Prostate gland (tissue), 2 donors: ENCODE measurements around the gene SNAPC2.

Experiments used
- CTCF ChIP-seq, 4 experiments: fragments of 200-600 bp in 2 of 4; fragments of 450-650 bp in 2 of 4; sonication (generic) in 2 of 4; IDR thresholded peaks; 1 replicate in 3 of 4; 2 replicates in 1 of 4; pipeline ENCODE4 v1.5.1; 2016 to 2019; ENCODE audit warnings: antibody characterized with exemption in 4 of 4, mild to moderate bottlenecking in 2 of 4, moderate library complexity in 2 of 4
- POLR2A ChIP-seq: fragments of 450-650 bp; IDR thresholded peaks from one replicate; pipeline ENCODE4 v1.6.1; 2016; ENCODE audit warnings: antibody characterized with exemption, mild to moderate bottlenecking
- POLR2AphosphoS5 ChIP-seq: sonication (generic); formaldehyde crosslinking; IDR thresholded peaks from one replicate; pipeline ENCODE4 v1.6.1; 2017; ENCODE audit warnings: antibody characterized with exemption

- TF ChIP-seq CTCF (IDR thresholded peaks at IDR 0.05) = no peak
- no peak for TF ChIP-seq POLR2A
- no peak for TF ChIP-seq POLR2AphosphoS5
Observed at GRCh38 chr19:7963566-7963965, 43.4 kb downstream of the SNAPC2 start.
